K562 (cell line): ENCODE measurements around the gene ADAP1. TPM values are rescaled to one million over a fixed set of nuclear protein-coding genes. Genes with fewer than 3 reads are reported as not detected.
A peak's percentile ranks its signal among the peaks of the same experiment; 100 is the strongest.

Experiments
- ATF7 ChIP-seq: fragments of 450-650 bp; IDR thresholded peaks from 2 replicates; pipeline ENCODE4 v1.7.1; 2014; ENCODE audit warnings: mild to moderate bottlenecking, moderate library complexity
- CREB1 ChIP-seq, 2 experiments: sonication (generic) in 1 of 2; formaldehyde crosslinking in 1 of 2; IDR thresholded peaks; 2 replicates each; pipeline versions ENCODE4 v1.6.1 to v1.8.0; 2012 to 2022; ENCODE audit warnings: inconsistent platforms in 1 of 2, mild to moderate bottlenecking in 1 of 2, missing genetic modification reagents in 1 of 2, moderate library complexity in 1 of 2
- CXXC5 ChIP-seq: fragments of 250-450 bp; sonication (Bioruptor Pico); IDR thresholded peaks from 2 replicates; pipeline ENCODE4 v1.8.0; 2022; ENCODE audit warnings: inconsistent platforms, mild to moderate bottlenecking, moderate library complexity
- ELK1 ChIP-seq: sonication (generic); formaldehyde crosslinking; IDR thresholded peaks from 2 replicates; pipeline ENCODE4 v1.8.1; 2022; ENCODE audit warnings: missing genetic modification reagents
- GMEB1 ChIP-seq: fragments of 250-450 bp; sonication (Bioruptor Pico); IDR thresholded peaks from 2 replicates; pipeline ENCODE4 v1.4.0; 2020; ENCODE audit warnings: mild to moderate bottlenecking
- HDAC1 ChIP-seq, 2 experiments: fragments of 450-650 bp; IDR thresholded peaks; 2 replicates each; pipeline ENCODE4 v1.6.1; 2016 to 2017; ENCODE audit warnings: inconsistent platforms in 1 of 2, mild to moderate bottlenecking in 1 of 2, moderate library complexity in 1 of 2
- HLTF ChIP-seq: fragments of 450-650 bp; IDR thresholded peaks from 2 replicates; pipeline ENCODE4 v1.6.1; 2016
- LCOR ChIP-seq: sonication (generic); formaldehyde crosslinking; IDR thresholded peaks from 2 replicates; pipeline ENCODE4 v1.8.0; 2022; ENCODE audit warnings: mild to moderate bottlenecking, missing genetic modification reagents
- NFRKB ChIP-seq: fragments of 450-650 bp; IDR thresholded peaks from 2 replicates; pipeline ENCODE4 v1.6.1; 2016; ENCODE audit warnings: low read depth
- RREB1 ChIP-seq: fragments of 250-450 bp; sonication (Bioruptor Pico); IDR thresholded peaks from 2 replicates; pipeline ENCODE4 v1.4.0; 2020
- SIN3B ChIP-seq: fragments of 450-650 bp; IDR thresholded peaks from 2 replicates; pipeline ENCODE4 v1.6.1; 2017; ENCODE audit warnings: low read depth, mild to moderate bottlenecking, moderate library complexity
- ZNF124 ChIP-seq: sonication (generic); formaldehyde crosslinking; IDR thresholded peaks from 2 replicates; pipeline ENCODE4 v1.8.1; 2022; ENCODE audit warnings: missing genetic modification reagents
- polyA plus RNA-seq, 8 experiments: library from polyadenylated mRNA; depleted of rRNA in 4 of 8; stranded (reverse) in 5 of 8; unstranded in 3 of 8; fragments of >200 nt; fragmentation: Nextera tagmentation in 2 of 8; fragmentation: Illumina TruSeq in 1 of 8; extraction: Ambion mirVana in 2 of 8; extraction: Trizol in 1 of 8; gene quantifications; 2 replicates each; pipeline versions ENCODE4 v1.2.1 to v1.2.3, GENCODE V29; 2011 to 2014; ENCODE audit warnings: inconsistent platforms in 1 of 8, missing spikeins in 1 of 8
- total RNA-seq, 7 experiments: library from RNA; depleted of rRNA in 6 of 7; stranded (reverse); fragments of >200 nt in 6 of 7; fragmentation: Illumina TruSeq in 2 of 7; extraction: Trizol in 2 of 7; gene quantifications; 2 replicates each; pipeline versions ENCODE4 v1.2.1 to v1.2.3, GENCODE V29; 2011 to 2021; ENCODE audit warnings: low replicate concordance in 1 of 7

ADAP1 gene
- total and polyA plus RNA-seq, 9 of the 15 experiments (the other 6 are each of a cell fraction or from before 2014, with no cell fraction given), result 0.27 to 1.4 (median 0.52) TPM; not detected in 3

- TF ChIP-seq HLTF (peak; percentile 81; the same call in 1 of the 2 replicates), SIN3B (peak; percentile 86), LCOR (CRISPR knock-in tag) (peak; percentile 88), CXXC5 (CRISPR knock-in tag) (peak; percentile 86), RREB1 (CRISPR knock-in tag) (peak; percentile 29; the same call in 1 of the 2 replicates), HDAC1 (IDR thresholded peaks at IDR 0.05) (peak in 1 of 2 experiments; percentile 82; a peak in 2 of 4 replicates), GMEB1 (CRISPR knock-in tag) (peak; percentile 100), CREB1 (IDR thresholded peaks at IDR 0.05) (no peak; the same call in 1 of the 2 replicates), CREB1 (CRISPR knock-in tag; IDR thresholded peaks at IDR 0.05) (peak; percentile 72), ELK1 (CRISPR knock-in tag) (no peak), ATF7 (peak; percentile 67; the same call in 1 of the 2 replicates), NFRKB (peak; percentile 59; the same call in 1 of the 2 replicates), ZNF124 (CRISPR knock-in tag) (no peak)
- TF ChIP-seq, all 486 proteins: peak for 134
These were observed 20.6 kb upstream of the ADAP1 start, which contains the start of gene COX19 (continued) for GRCh38 chr7:974820-975681.
